H9 (cell line): Measurements from ENCODE around the gene DYNLRB1. TPM values are rescaled to one million over a fixed set of nuclear protein-coding genes. Genes with fewer than 3 reads are reported as not detected.

Experiments used
- DNase-seq: peaks from one replicate; pipeline ENCODE4 v3.0.0-alpha.2; 2017
- H2AFZ ChIP-seq: one replicate; pipeline ENCODE4 v1.6.1; 2013; ENCODE audit warnings: mild to moderate bottlenecking, low read length, control low read depth, moderate library complexity
- H2AK5ac ChIP-seq: 2 replicates; pipeline ENCODE4 v1.6.1; 2013; ENCODE audit warnings: low read length, control low read depth, mixed read lengths; ENCODE audit not compliant: insufficient read length
- H2BK120ac ChIP-seq: one replicate; pipeline ENCODE4 v1.6.1; 2013; ENCODE audit warnings: low read depth, mild to moderate bottlenecking, low read length, control low read depth, inconsistent platforms; ENCODE audit not compliant: poor library complexity, severe bottlenecking
- H2BK12ac ChIP-seq: 2 replicates; pipeline ENCODE4 v1.6.1; 2013; ENCODE audit warnings: low read length, control low read depth, mixed read lengths, low read depth; ENCODE audit not compliant: insufficient read length
- H2BK15ac ChIP-seq: 2 replicates; pipeline ENCODE4 v1.6.1; 2013; ENCODE audit warnings: low read depth, low read length, control low read depth
- H2BK20ac ChIP-seq: one replicate; pipeline ENCODE4 v1.6.1; 2013; ENCODE audit warnings: low read depth, mild to moderate bottlenecking, low read length, control low read depth, inconsistent platforms; ENCODE audit not compliant: poor library complexity, severe bottlenecking
- H2BK5ac ChIP-seq: 2 replicates; pipeline ENCODE4 v1.6.1; 2013; ENCODE audit warnings: low read length, control low read depth, mixed read lengths; ENCODE audit not compliant: insufficient read length
- H3K14ac ChIP-seq: 2 replicates; pipeline ENCODE4 v1.6.1; 2013; ENCODE audit warnings: low read length, control low read depth; ENCODE audit not compliant: insufficient read depth
- H3K18ac ChIP-seq: 2 replicates; pipeline ENCODE4 v1.6.1; 2013; ENCODE audit warnings: low read depth, mild to moderate bottlenecking, mixed read lengths, low read length, control low read depth; ENCODE audit not compliant: insufficient read length
- H3K23ac ChIP-seq: 2 replicates; pipeline ENCODE4 v1.6.1; 2013; ENCODE audit warnings: low read length, control low read depth, mixed read lengths, low read depth; ENCODE audit not compliant: insufficient read length
- H3K23me2 ChIP-seq: 2 replicates; pipeline ENCODE4 v1.6.1; 2013; ENCODE audit warnings: low read depth, mild to moderate bottlenecking, mixed read lengths, low read length, control low read depth; ENCODE audit not compliant: insufficient read length, poor library complexity, severe bottlenecking
- H3K27ac ChIP-seq: 2 replicates; pipeline ENCODE4 v1.5.1; 2013; ENCODE audit warnings: low read length, control low read depth, mixed read lengths, low read depth; ENCODE audit not compliant: insufficient read length
- H3K27me3 ChIP-seq: 2 replicates; pipeline ENCODE4 v1.6.1; 2013; ENCODE audit warnings: low read length, control low read depth, inconsistent platforms; ENCODE audit not compliant: insufficient read depth
- H3K4ac ChIP-seq: 2 replicates; pipeline ENCODE4 v1.6.1; 2013; ENCODE audit warnings: low read depth, mild to moderate bottlenecking, control low read depth, inconsistent platforms, low read length, moderate library complexity
- H3K4me1 ChIP-seq: 2 replicates; pipeline ENCODE4 v1.6.1; 2013; ENCODE audit warnings: low read length, control low read depth, inconsistent platforms; ENCODE audit not compliant: insufficient read depth
- H3K4me2 ChIP-seq: 2 replicates; pipeline ENCODE4 v1.6.1; 2013; ENCODE audit warnings: low read length, control low read depth, mixed read lengths; ENCODE audit not compliant: insufficient read length, insufficient read depth
- H3K56ac ChIP-seq: 2 replicates; pipeline ENCODE4 v1.6.1; 2013; ENCODE audit warnings: low read depth, mild to moderate bottlenecking, mixed read lengths, low read length, control low read depth; ENCODE audit not compliant: insufficient read length
- H3K79me1 ChIP-seq: 2 replicates; pipeline ENCODE4 v1.6.1; 2013; ENCODE audit warnings: low read depth, mild to moderate bottlenecking, moderate library complexity, low read length, control low read depth, inconsistent platforms; ENCODE audit not compliant: insufficient read depth, poor library complexity, severe bottlenecking
- H3K79me2 ChIP-seq: 2 replicates; pipeline ENCODE4 v1.6.1; 2013; ENCODE audit warnings: low read length, control low read depth, inconsistent platforms; ENCODE audit not compliant: insufficient read depth
- H3K9ac ChIP-seq: 2 replicates; pipeline ENCODE4 v1.6.1; 2013; ENCODE audit warnings: low read length, control low read depth, mixed read lengths; ENCODE audit not compliant: insufficient read length; ENCODE audit errors: extremely low read depth
- H3K9me3 ChIP-seq: one replicate; pipeline ENCODE4 v1.6.1; 2013; ENCODE audit warnings: low read depth, low read length, inconsistent platforms; ENCODE audit not compliant: control insufficient read depth
- H3T11ph ChIP-seq: one replicate; pipeline ENCODE4 v1.6.1; 2013; ENCODE audit warnings: mild to moderate bottlenecking, low read length, control low read depth, inconsistent platforms
- H4K20me1 ChIP-seq: one replicate; pipeline ENCODE4 v1.6.1; 2013; ENCODE audit not compliant: control insufficient read depth, insufficient read length, insufficient read depth
- H4K5ac ChIP-seq: 2 replicates; pipeline ENCODE4 v1.6.1; 2013; ENCODE audit warnings: low read depth, mild to moderate bottlenecking, mixed read lengths, low read length, control low read depth; ENCODE audit not compliant: insufficient read length
- H4K8ac ChIP-seq: replicated peaks from 2 replicates; pipeline ENCODE4 v1.6.1; 2013; ENCODE audit warnings: low read length, control low read depth, mixed read lengths, low read depth; ENCODE audit not compliant: insufficient read length
- H4K91ac ChIP-seq: 2 replicates; pipeline ENCODE4 v1.6.1; 2013; ENCODE audit warnings: low read depth, mild to moderate bottlenecking, moderate library complexity, mixed read lengths, low read length, control low read depth; ENCODE audit not compliant: insufficient read length
- H3K27ac Mint-ChIP-seq, 3 experiments: 2 replicates in 2 of 3; 3 replicates in 1 of 3; pipeline ENCODE4 v1.8.0; 2020 to 2021; ENCODE audit warnings: mixed read lengths in 3 of 3, mild to moderate bottlenecking in 1 of 3, moderate library complexity in 1 of 3
- H3K27me3 Mint-ChIP-seq: 2 replicates; pipeline ENCODE4 v1.8.0; 2021; ENCODE audit warnings: low read depth, mild to moderate bottlenecking, moderate library complexity, mixed read lengths
- H3K36me3 Mint-ChIP-seq, 3 experiments: 2 replicates in 2 of 3; 3 replicates in 1 of 3; pipeline ENCODE4 v1.8.0; 2020 to 2021; ENCODE audit warnings: low read depth in 3 of 3, mixed read lengths in 3 of 3; ENCODE audit not compliant: insufficient read depth in 1 of 3
- H3K4me1 Mint-ChIP-seq, 2 experiments: 2 replicates each; pipeline ENCODE4 v1.8.0; 2020; ENCODE audit warnings: mixed read lengths in 2 of 2
- H3K4me3 Mint-ChIP-seq, 2 experiments: 2 replicates in 1 of 2; 3 replicates in 1 of 2; pipeline ENCODE4 v1.8.0; 2020 to 2021; ENCODE audit warnings: mild to moderate bottlenecking in 2 of 2, mixed read lengths in 2 of 2, moderate library complexity in 1 of 2
- H3K9me3 Mint-ChIP-seq, 2 experiments: 2 replicates in 1 of 2; 3 replicates in 1 of 2; pipeline ENCODE4 v1.8.0; 2020; ENCODE audit warnings: mild to moderate bottlenecking in 2 of 2, mixed read lengths in 2 of 2, moderate library complexity in 1 of 2
- WGBS: extraction: QIAGEN DNeasy Blood & Tissue Kit; methylation state at CpG from one replicate; pipeline ENCODE4 v1.1.7; 2013; ENCODE audit warnings: missing lambda C conversion rate, low lambda C conversion rate, mixed read lengths; ENCODE audit not compliant: insufficient read length; ENCODE audit errors: extremely low coverage; 5-methylcytosine and 5-hydroxymethylcytosine counted together
- total RNA-seq: library from RNA; stranded (reverse); gene quantifications from 2 replicates; pipeline ENCODE4 v1.2.1, GENCODE V29; 2021
- TF ChIP-seq, protein P1 (sequence below): fragments of 200-600 bp; sonication (generic); conservative IDR thresholded peaks from 3 replicates; pipeline ENCODE4 v1.8.0; 2021; ENCODE audit warnings: antibody characterized with exemption, mild to moderate bottlenecking

Gene DYNLRB1
- total RNA-seq, 1 experiment from 2014 or later, result 200 TPM

DNA sequence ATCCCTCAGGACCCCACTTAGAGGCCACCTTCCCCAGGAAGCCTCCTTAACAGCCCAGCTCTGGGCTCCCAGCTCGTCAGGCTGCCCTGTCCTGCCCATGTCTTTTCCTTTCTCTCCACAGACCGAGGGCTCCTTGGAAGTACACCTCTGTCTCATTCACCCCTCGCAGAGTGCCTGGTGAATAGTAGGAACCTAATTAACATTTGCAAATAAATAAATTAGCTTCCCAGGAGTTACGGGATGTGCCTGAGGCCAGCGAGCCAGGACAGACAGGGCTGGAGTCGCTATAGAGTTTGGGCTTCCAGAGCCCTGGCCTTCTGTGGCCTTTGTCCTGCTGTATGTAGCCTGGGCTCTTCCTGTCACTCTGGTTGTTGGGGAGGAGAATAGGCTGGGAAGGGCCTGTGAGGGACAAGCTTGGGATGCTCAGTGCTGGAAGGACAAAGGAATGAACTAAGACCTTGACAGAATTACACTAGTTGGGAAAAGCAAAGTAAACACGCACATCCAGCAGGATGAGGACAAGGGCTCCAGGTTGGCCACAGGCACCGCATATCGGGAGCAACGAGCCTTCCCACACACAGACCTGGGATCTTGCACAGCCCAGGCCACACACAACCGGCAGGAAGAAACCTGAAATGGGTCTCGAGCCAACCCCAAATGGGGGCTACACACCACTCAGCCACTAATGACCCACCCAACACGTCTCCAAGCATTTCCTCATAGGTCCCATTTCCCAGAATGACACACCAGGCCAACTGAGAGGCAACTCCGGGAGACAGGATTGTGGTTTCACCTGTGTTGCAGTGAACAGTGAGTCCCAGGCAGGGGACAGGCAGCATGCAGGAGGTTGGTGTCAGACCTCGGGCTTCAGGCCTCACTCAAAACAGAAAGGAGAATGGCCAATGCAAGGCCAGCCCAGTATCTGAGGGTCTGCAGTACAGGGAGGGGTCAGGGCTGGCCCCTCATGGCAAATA is 52.0 kb downstream of the DYNLRB1 start:
- Histone ChIP-seq H3K18ac (no peak overlapping the region), H4K20me1 (no peaks in the 10 kb centered on the region), H2BK120ac (no peak overlapping the region), H4K5ac (no peak overlapping the region), H3K14ac (no peak overlapping the region), H3K23me2 (no peaks in the 10 kb centered on the region), H3K23ac (no peak overlapping the region), H3K4me1 (no peaks in the 10 kb centered on the region), H3K79me1 (no peaks in the 10 kb centered on the region), H2AK5ac (no peak overlapping the region), H2BK20ac (no peak overlapping the region), H3K9ac (no peak overlapping the region), H3K27me3 (no peaks in the 10 kb centered on the region), H2BK5ac (no peak overlapping the region), H4K91ac (no peak overlapping the region), H3K56ac (no peak overlapping the region), H2AFZ (no peak overlapping the region), H3K79me2 (no peaks in the 10 kb centered on the region), H2BK12ac (no peak overlapping the region), H3K27ac (no peak overlapping the region), H3K4me2 (no peak overlapping the region), H2BK15ac (no peak overlapping the region), H3T11ph (no peak overlapping the region), H3K9me3 (no peaks in the 10 kb centered on the region), H3K4ac (no peak overlapping the region), H4K8ac (no peak overlapping the region)
- no peak for DNase-seq
- H3K4me3 Mint-ChIP-seq, result no peak overlapping the region
- H3K4me1 Mint-ChIP-seq, result peaks cover 15 to 24% of the 10 kb centered on the region in 2 experiments
- H3K9me3 Mint-ChIP-seq, result no peaks in the 10 kb centered on the region
- WGBS, result no CpG with 5 or more reads among the region's 15 CpGs
- H3K36me3 Mint-ChIP-seq, result peaks cover 2 to 10% (median 6%) of the 10 kb centered on the region in 3 experiments; a peak in 4 of 7 replicates
- H3K27me3 Mint-ChIP-seq, result no peaks in the 10 kb centered on the region
- peak overlapping the region; percentile 73 to 95 (median 95) for H3K27ac Mint-ChIP-seq
- TF ChIP-seq, protein P1, sequence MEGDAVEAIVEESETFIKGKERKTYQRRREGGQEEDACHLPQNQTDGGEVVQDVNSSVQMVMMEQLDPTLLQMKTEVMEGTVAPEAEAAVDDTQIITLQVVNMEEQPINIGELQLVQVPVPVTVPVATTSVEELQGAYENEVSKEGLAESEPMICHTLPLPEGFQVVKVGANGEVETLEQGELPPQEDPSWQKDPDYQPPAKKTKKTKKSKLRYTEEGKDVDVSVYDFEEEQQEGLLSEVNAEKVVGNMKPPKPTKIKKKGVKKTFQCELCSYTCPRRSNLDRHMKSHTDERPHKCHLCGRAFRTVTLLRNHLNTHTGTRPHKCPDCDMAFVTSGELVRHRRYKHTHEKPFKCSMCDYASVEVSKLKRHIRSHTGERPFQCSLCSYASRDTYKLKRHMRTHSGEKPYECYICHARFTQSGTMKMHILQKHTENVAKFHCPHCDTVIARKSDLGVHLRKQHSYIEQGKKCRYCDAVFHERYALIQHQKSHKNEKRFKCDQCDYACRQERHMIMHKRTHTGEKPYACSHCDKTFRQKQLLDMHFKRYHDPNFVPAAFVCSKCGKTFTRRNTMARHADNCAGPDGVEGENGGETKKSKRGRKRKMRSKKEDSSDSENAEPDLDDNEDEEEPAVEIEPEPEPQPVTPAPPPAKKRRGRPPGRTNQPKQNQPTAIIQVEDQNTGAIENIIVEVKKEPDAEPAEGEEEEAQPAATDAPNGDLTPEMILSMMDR, result no peak
